ENCODE data around the gene RABGAP1. TPM values are rescaled to one million over a fixed set of nuclear protein-coding genes. Genes with fewer than 3 reads are reported as not detected.

Gene RABGAP1
- polyA plus RNA-seq, 1 of the 3 experiments (the other 2 are of a cell fraction), result 20.2 TPM

DNA sequence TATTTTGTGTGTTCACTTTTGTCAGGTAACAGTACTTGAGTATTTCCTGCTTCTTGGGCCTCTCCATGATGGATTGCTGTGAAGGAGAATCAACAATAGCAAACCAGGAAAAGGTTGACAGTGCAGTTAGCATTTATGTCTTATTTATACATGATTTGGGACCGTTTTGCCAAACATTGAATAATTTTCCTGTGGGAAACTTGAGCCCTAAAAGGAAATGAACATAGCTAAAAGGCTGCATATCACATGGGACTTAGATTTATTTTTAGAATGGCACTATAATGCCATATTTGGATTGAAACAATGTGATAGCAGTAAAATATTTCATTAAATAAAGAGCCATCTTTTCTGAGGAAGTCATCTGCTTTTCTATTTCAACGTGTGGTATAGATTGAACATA is 107.9 kb downstream of the RABGAP1 start:
- ChIA-PET CTCF (no interaction called here), POLR2A (no interaction called here)
- DNase-seq, result no peak
- peaks cover 6% of the 10 kb centered on the region; the same call in 1 of the 2 replicates for H3K79me2 ChIP-seq (ENCODE audit: insufficient read depth)
- H2AFZ ChIP-seq (ENCODE audit: low read depth), result no peak overlapping the region
- no peak overlapping the region for H3K9ac ChIP-seq
- H3K36me3 ChIP-seq (replicated peaks in 1 of 2; ENCODE audit: control insufficient read depth in 1 of 2, insufficient read depth in 2 of 2, low read length in 1 of 2), result no peaks in the 10 kb centered on the region
- no peaks in the 10 kb centered on the region for H3K9me3 ChIP-seq
- WGBS (ENCODE audit: low lambda C conversion rate), result 34% methylated on average over 2 of the region's 2 CpGs
- no peak overlapping the region for H3K4me2 ChIP-seq
- H3K27me3 ChIP-seq (ENCODE audit: insufficient read depth), result no peaks in the 10 kb centered on the region
- peaks cover 12% of the 10 kb centered on the region for H3F3A ChIP-seq (replicated peaks; ENCODE audit: insufficient read depth)
- no peak overlapping the region for H3K4me3 ChIP-seq (ENCODE audit: low read depth in 2 of 2, low read length in 1 of 2)
- peak overlapping the region; percentile 81 to 83 for H3K27ac ChIP-seq (ENCODE audit: low read depth in 2 of 2, low read length in 1 of 2)
- peaks cover 0 to 24% of the 10 kb centered on the region in 2 experiments; a peak in 2 of 4 replicates for H3K4me1 ChIP-seq (ENCODE audit: control insufficient read depth in 1 of 2, insufficient read depth in 2 of 2, low read depth in 1 of 2, low read length in 1 of 2)
- H3K9me2 ChIP-seq, result no peaks in the 10 kb centered on the region
- TF ChIP-seq CHD2 (IDR thresholded peaks at IDR 0.05; ENCODE audit: low read length, partially characterized antibody), result no peak
- TF ChIP-seq MEF2A (IDR thresholded peaks at IDR 0.05; ENCODE audit: borderline replicate concordance, low read depth), result peak; percentile 35; the same call in 1 of the 2 replicates
- TF ChIP-seq FOXM1 (IDR thresholded peaks at IDR 0.05; ENCODE audit: low read depth), result no peak
- TF ChIP-seq, protein P1, sequence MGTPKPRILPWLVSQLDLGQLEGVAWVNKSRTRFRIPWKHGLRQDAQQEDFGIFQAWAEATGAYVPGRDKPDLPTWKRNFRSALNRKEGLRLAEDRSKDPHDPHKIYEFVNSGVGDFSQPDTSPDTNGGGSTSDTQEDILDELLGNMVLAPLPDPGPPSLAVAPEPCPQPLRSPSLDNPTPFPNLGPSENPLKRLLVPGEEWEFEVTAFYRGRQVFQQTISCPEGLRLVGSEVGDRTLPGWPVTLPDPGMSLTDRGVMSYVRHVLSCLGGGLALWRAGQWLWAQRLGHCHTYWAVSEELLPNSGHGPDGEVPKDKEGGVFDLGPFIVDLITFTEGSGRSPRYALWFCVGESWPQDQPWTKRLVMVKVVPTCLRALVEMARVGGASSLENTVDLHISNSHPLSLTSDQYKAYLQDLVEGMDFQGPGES (IDR thresholded peaks at IDR 0.05; ENCODE audit: low read depth, low read length), result no peak
- TF ChIP-seq, protein P2, sequence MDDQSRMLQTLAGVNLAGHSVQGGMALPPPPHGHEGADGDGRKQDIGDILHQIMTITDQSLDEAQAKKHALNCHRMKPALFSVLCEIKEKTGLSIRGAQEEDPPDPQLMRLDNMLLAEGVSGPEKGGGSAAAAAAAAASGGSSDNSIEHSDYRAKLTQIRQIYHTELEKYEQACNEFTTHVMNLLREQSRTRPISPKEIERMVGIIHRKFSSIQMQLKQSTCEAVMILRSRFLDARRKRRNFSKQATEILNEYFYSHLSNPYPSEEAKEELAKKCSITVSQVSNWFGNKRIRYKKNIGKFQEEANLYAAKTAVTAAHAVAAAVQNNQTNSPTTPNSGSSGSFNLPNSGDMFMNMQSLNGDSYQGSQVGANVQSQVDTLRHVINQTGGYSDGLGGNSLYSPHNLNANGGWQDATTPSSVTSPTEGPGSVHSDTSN (IDR thresholded peaks at IDR 0.05), result peak; percentile 28; the same call in 1 of the 2 replicates
- no peaks in the 10 kb centered on the region for H4K20me1 ChIP-seq (ENCODE audit: insufficient read depth)

DNA sequence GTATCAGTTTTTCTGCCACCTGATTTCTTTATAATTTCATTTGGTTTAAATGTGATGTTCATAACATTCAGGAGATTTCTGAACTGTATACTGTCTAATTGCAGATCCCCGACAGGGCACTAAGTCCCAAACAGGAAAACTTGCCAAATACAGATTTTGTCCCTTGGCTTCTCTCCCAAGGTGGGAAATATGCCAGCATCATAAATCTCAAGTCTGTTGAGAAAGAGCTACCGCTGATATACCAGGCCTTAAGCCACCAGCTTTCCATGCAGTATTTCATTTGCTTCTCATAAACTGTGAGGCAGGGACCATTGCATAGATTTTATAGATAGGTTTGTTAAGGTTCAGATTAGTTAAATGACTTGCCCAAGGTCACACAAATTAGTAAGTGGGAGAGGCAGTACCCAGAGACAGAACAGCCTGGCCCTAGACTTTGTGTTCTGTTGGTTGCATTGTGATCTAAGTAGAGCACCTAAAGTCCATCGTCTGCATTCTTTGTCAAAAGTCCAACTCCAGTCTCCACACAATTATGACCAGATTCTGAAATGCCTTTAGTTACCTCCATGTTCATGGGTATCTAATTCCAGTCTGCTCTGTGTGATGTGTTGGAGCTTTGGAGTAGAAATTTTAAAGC is 108.9 kb downstream of the RABGAP1 start:
- ChIA-PET CTCF (interaction anchor here (1.0 to 1.3 kb wide), 2 partner anchors 11 to 305 kb away, joined by 3 read pairs; no protein-coding TSS in a partner anchor), POLR2A (no interaction called here)
- no peaks in the 10 kb centered on the region for H3K27me3 ChIP-seq (ENCODE audit: insufficient read depth)
- no peaks in the 10 kb centered on the region for H3K9me2 ChIP-seq
- peaks cover 0 to 24% of the 10 kb centered on the region in 2 experiments; a peak in 2 of 4 replicates for H3K4me1 ChIP-seq (ENCODE audit: control insufficient read depth in 1 of 2, insufficient read depth in 2 of 2, low read depth in 1 of 2, low read length in 1 of 2)
- H3K27ac ChIP-seq (ENCODE audit: low read depth in 2 of 2, low read length in 1 of 2), result peak overlapping the region; percentile 81 to 83
- H3K4me3 ChIP-seq (ENCODE audit: low read depth in 2 of 2, low read length in 1 of 2), result no peak overlapping the region
- H3K4me2 ChIP-seq, result no peak overlapping the region
- no peak overlapping the region for H3K9ac ChIP-seq
- H3F3A ChIP-seq (replicated peaks; ENCODE audit: insufficient read depth), result peaks cover 12% of the 10 kb centered on the region
- H2AFZ ChIP-seq (ENCODE audit: low read depth), result no peak overlapping the region
- no peak for DNase-seq
- peaks cover 6% of the 10 kb centered on the region; the same call in 1 of the 2 replicates for H3K79me2 ChIP-seq (ENCODE audit: insufficient read depth)
- peaks cover 3 to 7% of the 10 kb centered on the region in 2 experiments for H3K36me3 ChIP-seq (replicated peaks in 1 of 2; ENCODE audit: control insufficient read depth in 1 of 2, insufficient read depth in 2 of 2, low read length in 1 of 2)
- no peak for TF ChIP-seq FOXJ3 (CRISPR knock-in tag; IDR thresholded peaks at IDR 0.05)
- TF ChIP-seq TCF12 (IDR thresholded peaks at IDR 0.05), result peak; percentile 65
- TF ChIP-seq, protein P2 (IDR thresholded peaks at IDR 0.05), result peak; percentile 81
- 0 out of 2 replicates have a peak, but pooled peaks have one; percentile 18 for TF ChIP-seq JUND (IDR thresholded peaks at IDR 0.05)
- TF ChIP-seq NFIC (IDR thresholded peaks at IDR 0.05; ENCODE audit: borderline replicate concordance), result peak; percentile 82
- TF ChIP-seq POLR2AphosphoS5 (IDR thresholded peaks at IDR 0.05; ENCODE audit: low read depth, low read length), result no peak
- no peak for TF ChIP-seq RXRA (IDR thresholded peaks at IDR 0.05; ENCODE audit: borderline replicate concordance, low read depth)
- TF ChIP-seq EP300 (IDR thresholded peaks at IDR 0.05; ENCODE audit: borderline replicate concordance in 1 of 2, low read depth in 1 of 2, low read length in 1 of 2), result peak in 1 of 2 experiments; percentile 41; a peak in 1 of 4 replicates
- TF ChIP-seq, protein P3, sequence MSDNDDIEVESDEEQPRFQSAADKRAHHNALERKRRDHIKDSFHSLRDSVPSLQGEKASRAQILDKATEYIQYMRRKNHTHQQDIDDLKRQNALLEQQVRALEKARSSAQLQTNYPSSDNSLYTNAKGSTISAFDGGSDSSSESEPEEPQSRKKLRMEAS (IDR thresholded peaks at IDR 0.05; ENCODE audit: low read depth), result no peak
- TF ChIP-seq TEAD4 (IDR thresholded peaks at IDR 0.05; ENCODE audit: borderline replicate concordance, insufficient read depth), result 0 out of 2 replicates have a peak, but pooled peaks have one; percentile 27
- TF ChIP-seq GABPA (IDR thresholded peaks at IDR 0.05; ENCODE audit: low read depth), result no peak
- H3K9me3 ChIP-seq, result no peaks in the 10 kb centered on the region
- 34% methylated on average over 3 of the region's 3 CpGs for WGBS (ENCODE audit: low lambda C conversion rate)
- H4K20me1 ChIP-seq (ENCODE audit: insufficient read depth), result no peaks in the 10 kb centered on the region
